ENCODE measurements around the gene HAPLN1.

The HAPLN1 gene

DNA sequence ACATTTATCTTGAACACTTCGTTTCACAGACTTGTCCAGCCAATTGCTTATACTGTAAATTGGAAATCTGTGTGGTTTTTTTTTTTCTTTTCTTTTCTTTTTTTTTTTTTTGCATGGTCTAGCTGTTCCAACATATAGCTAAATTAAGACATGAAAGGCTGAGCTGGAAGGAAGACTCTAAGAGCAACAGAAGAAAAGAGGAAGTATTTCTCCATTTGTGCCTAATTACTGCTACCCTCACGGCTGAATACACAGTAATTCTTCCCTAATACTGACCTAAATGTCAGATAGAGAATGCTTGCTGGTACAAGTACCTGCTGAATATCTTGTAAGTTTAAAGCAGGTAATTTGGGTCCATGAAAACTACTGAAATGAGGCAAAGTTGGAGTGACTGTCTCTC is 11.0 kb upstream of the HAPLN1 start:
- no peak overlapping the region for H3K4me3 ChIP-seq (ENCODE audit: low read depth, low read length)
- DNase-seq (ENCODE audit: low read depth), result no peak
- TF ChIP-seq CTCF (IDR thresholded peaks at IDR 0.05; ENCODE audit: low read depth, low read length) (no peak), POLR2A (IDR thresholded peaks at IDR 0.05; ENCODE audit: extremely low read depth, insufficient read length) (no peak), MYC (IDR thresholded peaks at IDR 0.05; ENCODE audit: low read depth, low read length) (no peak), MAX (IDR thresholded peaks at IDR 0.05; ENCODE audit: low read depth, low read length) (no peak)

DNA sequence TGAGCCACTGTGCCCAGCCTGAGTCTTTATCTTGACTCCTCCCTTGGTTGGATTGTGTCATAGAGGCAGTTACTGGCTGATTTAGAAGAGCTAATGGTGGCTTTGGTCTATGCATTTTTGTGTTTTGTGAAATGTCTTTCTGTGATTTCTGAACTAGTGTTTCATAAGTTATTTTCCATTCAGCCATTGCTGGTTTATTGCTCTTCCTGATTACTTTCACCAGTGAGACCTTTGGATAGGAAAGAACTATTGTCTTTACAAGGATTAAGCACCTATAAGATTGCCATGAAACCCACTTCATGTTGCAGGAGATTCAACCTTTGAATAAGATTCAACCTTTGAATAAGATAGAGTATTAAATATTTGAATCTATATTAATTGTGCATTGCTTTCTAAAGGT is 8.7 kb upstream of the HAPLN1 start:
- DNase-seq (ENCODE audit: low read depth), result no peak
- TF ChIP-seq MAX (IDR thresholded peaks at IDR 0.05; ENCODE audit: low read depth, low read length) (no peak), CTCF (IDR thresholded peaks at IDR 0.05; ENCODE audit: low read depth, low read length) (no peak), POLR2A (IDR thresholded peaks at IDR 0.05; ENCODE audit: extremely low read depth, insufficient read length) (no peak), MYC (IDR thresholded peaks at IDR 0.05; ENCODE audit: low read depth, low read length) (no peak)
- H3K4me3 ChIP-seq (ENCODE audit: low read depth, low read length), result no peak overlapping the region

DNA sequence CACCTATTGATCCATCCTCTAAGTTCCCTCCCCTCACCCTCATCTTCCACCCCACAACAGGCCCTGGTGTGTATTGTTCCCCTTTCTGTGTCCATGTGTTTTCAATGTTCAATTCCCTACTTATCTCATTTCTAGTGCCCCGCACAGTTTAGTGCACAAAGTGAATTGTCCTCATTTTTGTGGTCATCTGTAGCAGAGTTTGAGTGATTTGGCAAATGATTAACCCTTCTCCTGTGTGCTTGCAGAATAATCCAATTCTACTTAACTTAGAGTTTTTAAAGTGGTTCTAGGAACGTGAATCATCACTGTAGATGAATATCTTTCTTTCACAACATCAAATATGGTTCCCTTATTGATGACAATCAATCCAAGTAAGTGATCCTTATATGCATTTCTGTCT is 6.3 kb upstream of the HAPLN1 start:
- DNase-seq (ENCODE audit: low read depth), result no peak
- no peak for TF ChIP-seq POLR2A (IDR thresholded peaks at IDR 0.05; ENCODE audit: extremely low read depth, insufficient read length)
- no peak for TF ChIP-seq CTCF (IDR thresholded peaks at IDR 0.05; ENCODE audit: low read depth, low read length)
- TF ChIP-seq MAX (IDR thresholded peaks at IDR 0.05; ENCODE audit: low read depth, low read length), result no peak
- no peak for TF ChIP-seq MYC (IDR thresholded peaks at IDR 0.05; ENCODE audit: low read depth, low read length)
- H3K4me3 ChIP-seq (ENCODE audit: low read depth, low read length), result no peak overlapping the region

- no peak for DNase-seq (ENCODE audit: low read depth)
- no peak overlapping the region for H3K4me3 ChIP-seq (ENCODE audit: low read depth, low read length)
- no peak for TF ChIP-seq POLR2A (IDR thresholded peaks at IDR 0.05; ENCODE audit: extremely low read depth, insufficient read length)
- no peak for TF ChIP-seq MYC (IDR thresholded peaks at IDR 0.05; ENCODE audit: low read depth, low read length)
- no peak for TF ChIP-seq CTCF (IDR thresholded peaks at IDR 0.05; ENCODE audit: low read depth, low read length)
- TF ChIP-seq MAX (IDR thresholded peaks at IDR 0.05; ENCODE audit: low read depth, low read length), result no peak
These were observed 4.3 kb upstream of the HAPLN1 start for GRCh38 chr5:83724935-83725334.

GRCh38 chr5:83724001-83724400 is 3.3 kb upstream of the HAPLN1 start:
- H3K4me3 ChIP-seq (ENCODE audit: low read depth, low read length), result no peak overlapping the region
- no peak for TF ChIP-seq MYC (IDR thresholded peaks at IDR 0.05; ENCODE audit: low read depth, low read length)
- TF ChIP-seq CTCF (IDR thresholded peaks at IDR 0.05; ENCODE audit: low read depth, low read length), result no peak
- TF ChIP-seq POLR2A (IDR thresholded peaks at IDR 0.05; ENCODE audit: extremely low read depth, insufficient read length), result no peak
- no peak for TF ChIP-seq MAX (IDR thresholded peaks at IDR 0.05; ENCODE audit: low read depth, low read length)
- no peak for DNase-seq (ENCODE audit: low read depth)

GRCh38 chr5:83723031-83723430 is 2.4 kb upstream of the HAPLN1 start:
- no peak for DNase-seq (ENCODE audit: low read depth)
- no peak overlapping the region for H3K4me3 ChIP-seq (ENCODE audit: low read depth, low read length)
- TF ChIP-seq CTCF (IDR thresholded peaks at IDR 0.05; ENCODE audit: low read depth, low read length), result no peak
- TF ChIP-seq MAX (IDR thresholded peaks at IDR 0.05; ENCODE audit: low read depth, low read length), result no peak
- TF ChIP-seq MYC (IDR thresholded peaks at IDR 0.05; ENCODE audit: low read depth, low read length), result no peak
